ENCODE results near the gene GALNT10. TPM values are rescaled to one million over a fixed set of nuclear protein-coding genes. Genes with fewer than 3 reads are reported as not detected.
A peak's percentile ranks its signal among the peaks of the same experiment; 100 is the strongest.

The GALNT10 gene
- total and polyA plus RNA-seq, 2 of the 4 experiments (the other 2 are of a cell fraction), result 46.2 to 67.0 TPM

DNA sequence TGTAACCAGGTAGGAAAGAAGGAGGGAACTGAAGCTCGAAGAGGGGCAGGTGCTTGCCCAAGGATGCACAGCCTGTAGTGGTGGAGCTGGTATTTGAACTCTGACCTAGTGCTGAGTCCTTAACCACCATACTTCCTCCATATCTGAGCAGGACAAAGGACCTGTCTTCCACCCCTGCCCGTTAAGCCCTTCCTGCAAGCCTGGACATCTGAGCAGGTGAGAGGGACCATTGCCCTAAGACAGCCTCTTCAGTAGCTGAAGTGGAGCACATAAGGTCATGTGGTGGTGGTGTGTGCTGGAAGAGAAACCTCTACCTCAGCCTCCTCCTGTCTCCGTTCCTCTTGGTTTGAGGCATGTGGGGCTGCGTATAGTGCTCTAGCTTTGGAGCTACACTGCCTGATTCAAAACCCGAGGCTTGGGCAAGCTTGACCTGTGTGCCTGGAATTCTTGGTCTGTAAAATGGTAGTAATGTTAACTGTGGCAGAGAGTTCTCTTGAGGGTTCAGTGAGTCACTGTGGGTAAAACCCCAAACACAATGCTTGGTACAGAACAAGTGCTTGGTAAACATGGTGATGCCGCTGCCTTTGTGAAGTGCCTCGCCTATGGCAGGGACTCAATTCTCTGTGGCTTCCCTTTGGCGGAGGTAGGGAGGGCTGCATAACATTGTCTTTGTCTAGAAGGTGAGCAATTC is 7.4 kb downstream of the GALNT10 start:
- H2AFZ ChIP-seq (replicated peaks; ENCODE audit: low read length, poor library complexity), result no peak overlapping the region
- H3K56ac ChIP-seq (ENCODE audit: extremely low read depth, insufficient read depth, low read length), result peak overlapping the region; percentile 63; the same call in 1 of the 2 replicates
- ChIA-PET CTCF (interaction anchor here (0.7 to 2.8 kb wide), 13 partner anchors 10 to 268 kb away, joined by 3 to 26 read pairs (median 4); no protein-coding TSS in a partner anchor), POLR2A (ENCODE audit: unreplicated experiment) (no interaction called here)
- H3K9me1 ChIP-seq (ENCODE audit: insufficient read depth, low read length), result peaks cover 36% of the 10 kb centered on the region
- peak overlapping the region; percentile 88 for H3K23ac ChIP-seq (ENCODE audit: low read depth, low read length)
- peak overlapping the region; percentile 31; the same call in 1 of the 2 replicates for H4K5ac ChIP-seq (ENCODE audit: low read depth, low read length)
- no CpG with 5 or more reads among the region's 8 CpGs for WGBS, 2 experiments (ENCODE audit: extremely low coverage in 2 of 2, insufficient read length in 1 of 2)
- peak overlapping the region; percentile 95 for H2BK20ac ChIP-seq (ENCODE audit: low read depth, low read length)
- H2BK120ac ChIP-seq (ENCODE audit: low read depth, low read length), result peak overlapping the region; percentile 83
- H3K4ac ChIP-seq (ENCODE audit: low read depth, low read length), result peak overlapping the region; percentile 95
- no peak overlapping the region for H3K4me2 ChIP-seq (ENCODE audit: low read depth, low read length)
- BruUV-seq (replicated peaks), result no TSS peak
- dilution Hi-C loops (cut with HindIII; ENCODE audit: low sequenced_read_pairs, unreplicated experiment), result no loop called here
- intact Hi-C loops (cut with micrococcal nuclease), result loop anchor here (2.0 kb wide), 4 partner anchors 79 to 247 kb away; partner anchors contain the start of gene SAP30L
- peak overlapping the region; percentile 35; the same call in 1 of the 2 replicates for H3K27ac ChIP-seq (ENCODE audit: insufficient read depth, low read length)
- TF ChIP-seq NFE2L2 (IDR thresholded peaks at IDR 0.05; ENCODE audit: low read depth, low read length) (no peak), MXI1 (IDR thresholded peaks at IDR 0.05; ENCODE audit: borderline replicate concordance, low read depth, low read length) (no peak), POLR2A (IDR thresholded peaks at IDR 0.05; ENCODE audit: low read depth, low read length) (no peak), RCOR1 (IDR thresholded peaks at IDR 0.05; ENCODE audit: insufficient replicate concordance, low read length) (no peak)
- TF ChIP-seq, protein P1, sequence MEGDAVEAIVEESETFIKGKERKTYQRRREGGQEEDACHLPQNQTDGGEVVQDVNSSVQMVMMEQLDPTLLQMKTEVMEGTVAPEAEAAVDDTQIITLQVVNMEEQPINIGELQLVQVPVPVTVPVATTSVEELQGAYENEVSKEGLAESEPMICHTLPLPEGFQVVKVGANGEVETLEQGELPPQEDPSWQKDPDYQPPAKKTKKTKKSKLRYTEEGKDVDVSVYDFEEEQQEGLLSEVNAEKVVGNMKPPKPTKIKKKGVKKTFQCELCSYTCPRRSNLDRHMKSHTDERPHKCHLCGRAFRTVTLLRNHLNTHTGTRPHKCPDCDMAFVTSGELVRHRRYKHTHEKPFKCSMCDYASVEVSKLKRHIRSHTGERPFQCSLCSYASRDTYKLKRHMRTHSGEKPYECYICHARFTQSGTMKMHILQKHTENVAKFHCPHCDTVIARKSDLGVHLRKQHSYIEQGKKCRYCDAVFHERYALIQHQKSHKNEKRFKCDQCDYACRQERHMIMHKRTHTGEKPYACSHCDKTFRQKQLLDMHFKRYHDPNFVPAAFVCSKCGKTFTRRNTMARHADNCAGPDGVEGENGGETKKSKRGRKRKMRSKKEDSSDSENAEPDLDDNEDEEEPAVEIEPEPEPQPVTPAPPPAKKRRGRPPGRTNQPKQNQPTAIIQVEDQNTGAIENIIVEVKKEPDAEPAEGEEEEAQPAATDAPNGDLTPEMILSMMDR (conservative IDR thresholded peaks at IDR 0.05; ENCODE audit: low read depth, low read length), result no peak
- H4K8ac ChIP-seq (ENCODE audit: low read depth in 2 of 2, low read length in 2 of 2), result peak overlapping the region; percentile 45 to 79
- peaks cover 20 to 84% of the 10 kb centered on the region in 2 experiments for H3K79me1 ChIP-seq (ENCODE audit: low read depth in 1 of 2, low read length in 2 of 2)
- peak overlapping the region; percentile 93 for H2AK5ac ChIP-seq (ENCODE audit: low read depth, low read length)
- in situ Hi-C loops (cut with MboI; ENCODE audit: low sequenced_read_pairs), result no loop called here
- DNase-seq (peak; percentile 35), ATAC-seq (ENCODE audit: low read depth) (no peak)
- no peaks in the 10 kb centered on the region for H3K9me3 ChIP-seq (ENCODE audit: control insufficient read depth, insufficient read depth, low read length)
- H2BK15ac ChIP-seq (ENCODE audit: low read depth, low read length), result peak overlapping the region; percentile 59; the same call in 2 of the 3 replicates
- peak overlapping the region; percentile 63 for H3K18ac ChIP-seq (ENCODE audit: low read depth, low read length)
- H3K4me3 ChIP-seq (ENCODE audit: insufficient read depth, low read depth, low read length), result no peak overlapping the region
- no peaks in the 10 kb centered on the region for H3K27me3 ChIP-seq (ENCODE audit: control insufficient read depth, insufficient read depth, low read length)
- H3K9ac ChIP-seq (ENCODE audit: low read depth, low read length), result no peak overlapping the region
- peaks cover 2% of the 10 kb centered on the region; the same call in 1 of the 2 replicates for H3K36me3 ChIP-seq (ENCODE audit: control insufficient read depth, insufficient read depth, low read length)
- H3K14ac ChIP-seq (replicated peaks; ENCODE audit: low read depth, low read length), result peak overlapping the region; percentile 61
- peak overlapping the region; percentile 79 for H2AK9ac ChIP-seq (replicated peaks; ENCODE audit: low read depth, low read length, poor library complexity)
- H2BK5ac ChIP-seq (ENCODE audit: low read depth, low read length, poor library complexity, severe bottlenecking), result peak overlapping the region; percentile 43
- peak overlapping the region; percentile 75 for H4K91ac ChIP-seq (ENCODE audit: insufficient read depth, low read depth, low read length)
- peaks cover 3% of the 10 kb centered on the region; the same call in 1 of the 2 replicates for H4K20me1 ChIP-seq (ENCODE audit: insufficient read depth, low read length)
- H3K4me1 ChIP-seq (ENCODE audit: control insufficient read depth, insufficient read depth, low read length), result peaks cover 39% of the 10 kb centered on the region

All from IMR-90 (cell line).